NCI-H146 treated with DMSO at 0.1 percent for 48 hours (cell line): Measurements from ENCODE around the gene PALLD.

Experiments
- DNase-seq: peaks from one replicate; lab custom pipeline; 2025; ENCODE audit not compliant: unreplicated experiment; lab: John Stamatoyannopoulos, UW

The PALLD gene

GRCh38 chr4:168865854-168866253 is 369.0 kb downstream of the PALLD start:
- no peak for DNase-seq

- DNase-seq, result no peak
Measured at GRCh38 chr4:168866635-168867034, 369.8 kb downstream of the PALLD start.

- no peak for DNase-seq
Measured at GRCh38 chr4:168867128-168867527, 370.3 kb downstream of the PALLD start.

GRCh38 chr4:168868044-168868781 is 371.4 kb downstream of the PALLD start:
- DNase-seq, result no peak

GRCh38 chr4:168868802-168869201 is 371.9 kb downstream of the PALLD start:
- DNase-seq, result no peak

GRCh38 chr4:168870004-168870403 is 373.2 kb downstream of the PALLD start:
- DNase-seq, result no peak

- DNase-seq, result no peak
Measured at GRCh38 chr4:168871632-168872031, 374.8 kb downstream of the PALLD start.

GRCh38 chr4:168874083-168874482 is 377.2 kb downstream of the PALLD start:
- DNase-seq, result no peak

- DNase-seq, result no peak
Measured at GRCh38 chr4:168876106-168876505, 379.3 kb downstream of the PALLD start.

- no peak for DNase-seq
Measured at GRCh38 chr4:168877511-168878491, 380.9 kb downstream of the PALLD start.

- no peak for DNase-seq
Measured at GRCh38 chr4:168878623-168879022, 381.8 kb downstream of the PALLD start.

- no peak for DNase-seq
Measured at GRCh38 chr4:168879188-168879587, 382.3 kb downstream of the PALLD start.

GRCh38 chr4:168880072-168880675 is 383.3 kb downstream of the PALLD start:
- DNase-seq, result no peak

GRCh38 chr4:168880811-168881595 is 384.2 kb downstream of the PALLD start:
- DNase-seq, result no peak

- DNase-seq, result no peak
Measured at GRCh38 chr4:168881781-168882420, 385.0 kb downstream of the PALLD start.

GRCh38 chr4:168882650-168883233 is 385.9 kb downstream of the PALLD start:
- DNase-seq, result no peak

GRCh38 chr4:168883513-168883912 is 386.7 kb downstream of the PALLD start:
- DNase-seq, result no peak

- DNase-seq, result no peak
Measured at GRCh38 chr4:168884251-168885124, 387.6 kb downstream of the PALLD start.

GRCh38 chr4:168885400-168885799 is 388.5 kb downstream of the PALLD start:
- DNase-seq, result no peak
